ENCODE results near the gene ACOXL.

DNA sequence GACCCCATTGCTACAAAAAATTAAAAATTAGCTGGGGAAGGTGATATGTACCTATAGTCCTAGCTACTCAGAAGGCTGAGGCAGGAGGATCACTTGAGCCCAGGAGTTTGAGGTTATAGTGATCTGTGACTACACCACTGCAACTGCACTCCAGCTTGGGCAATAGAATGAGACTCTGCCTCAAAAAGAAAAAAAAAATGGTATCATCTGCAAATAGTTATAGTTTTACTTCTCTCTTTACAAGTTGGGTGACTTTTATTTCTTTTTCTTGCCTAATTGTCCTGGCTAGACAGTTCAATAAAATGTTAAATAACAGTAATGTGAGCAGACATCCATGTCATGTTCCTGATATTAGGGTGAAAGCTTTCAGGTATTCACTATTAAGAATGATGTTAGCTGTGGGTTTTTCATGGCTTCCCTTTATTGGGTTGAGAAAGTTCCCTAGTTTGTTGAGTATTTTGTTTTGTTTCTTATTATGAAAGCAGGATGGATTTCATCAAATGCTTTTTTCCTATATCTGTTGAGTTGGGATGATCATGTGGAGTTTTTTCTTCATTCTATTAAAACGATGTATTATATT, 24.9 kb upstream of the ACOXL start:
- TF ChIP-seq POLR2AphosphoS5 (IDR thresholded peaks at IDR 0.05; ENCODE audit: low read depth, low read length) (no peak), TAF1 (IDR thresholded peaks at IDR 0.05; ENCODE audit: borderline replicate concordance, low read depth, low read length) (no peak)
